ENCODE results near the gene TLN1.

The TLN1 gene

DNA sequence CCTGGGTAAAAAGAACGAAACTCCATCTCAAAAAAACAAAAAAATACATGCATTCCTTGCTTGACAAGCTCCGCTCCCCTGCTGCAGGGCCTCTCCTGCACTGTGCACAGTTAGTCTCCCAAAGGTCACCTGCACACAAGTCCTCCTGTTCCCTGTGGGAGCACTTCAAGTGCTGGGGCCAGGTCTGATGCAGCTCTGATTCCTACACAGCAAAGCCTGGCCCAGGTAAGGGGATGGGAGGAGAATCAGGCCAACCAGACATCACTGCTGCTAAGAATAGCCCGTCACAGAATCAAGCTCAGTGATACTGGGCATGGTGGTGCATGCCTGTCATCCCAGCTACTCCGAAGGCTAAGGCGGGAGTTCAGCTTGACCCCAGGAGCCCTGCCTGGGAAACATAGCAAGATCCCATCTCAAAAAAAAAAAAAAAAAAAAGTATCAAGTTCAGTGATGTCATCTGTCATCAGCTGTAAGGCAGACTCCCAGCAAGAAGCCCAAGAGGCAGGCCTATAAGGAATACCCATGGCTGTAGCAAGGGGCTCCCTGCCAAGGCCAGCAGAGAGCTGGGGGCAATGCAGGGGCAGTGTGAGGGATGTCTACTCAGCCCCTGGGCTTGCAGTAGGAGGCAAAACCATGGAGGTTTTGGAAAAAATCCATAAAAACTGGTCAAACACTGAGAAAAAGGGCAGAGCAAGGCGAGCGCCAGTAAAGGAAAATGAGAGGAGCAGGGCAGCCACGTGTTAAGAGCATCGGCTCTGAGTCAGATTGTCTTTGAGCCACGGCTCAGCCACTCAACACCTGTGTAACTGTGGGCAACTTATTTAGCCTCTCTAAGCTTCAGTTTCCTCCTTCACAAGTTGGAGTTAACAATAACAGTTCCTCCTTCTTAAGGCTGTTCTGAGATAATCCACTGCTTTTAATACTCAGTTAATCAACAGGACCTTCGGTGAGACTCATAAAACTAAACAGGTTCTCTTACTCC is 45.5 kb downstream of the TLN1 start:
- no peak for DNase-seq

GRCh38 chr9:35685506-35685905 is 46.5 kb downstream of the TLN1 start:
- no peak for DNase-seq

DNA sequence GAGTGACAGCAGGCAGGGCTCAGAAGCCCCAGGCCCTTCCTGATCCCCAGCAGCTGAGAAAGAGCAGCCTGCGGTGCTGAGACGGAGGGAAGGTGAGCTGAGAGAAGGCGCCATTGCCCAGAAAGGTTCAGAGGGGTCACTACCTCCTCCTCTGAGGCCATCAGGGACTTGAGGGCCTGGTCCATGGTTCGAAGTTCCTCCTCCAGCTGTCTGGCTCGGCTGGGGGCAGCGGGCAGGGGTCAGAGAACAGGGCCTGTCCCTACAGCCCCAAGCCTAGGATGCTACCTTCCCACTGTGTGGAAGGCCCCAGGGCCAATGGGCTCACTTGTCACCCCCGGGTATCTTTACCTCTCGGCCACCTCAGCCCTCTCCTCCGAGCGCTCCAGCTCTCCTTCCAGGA is 47.1 kb downstream of the TLN1 start:
- DNase-seq = no peak

DNA sequence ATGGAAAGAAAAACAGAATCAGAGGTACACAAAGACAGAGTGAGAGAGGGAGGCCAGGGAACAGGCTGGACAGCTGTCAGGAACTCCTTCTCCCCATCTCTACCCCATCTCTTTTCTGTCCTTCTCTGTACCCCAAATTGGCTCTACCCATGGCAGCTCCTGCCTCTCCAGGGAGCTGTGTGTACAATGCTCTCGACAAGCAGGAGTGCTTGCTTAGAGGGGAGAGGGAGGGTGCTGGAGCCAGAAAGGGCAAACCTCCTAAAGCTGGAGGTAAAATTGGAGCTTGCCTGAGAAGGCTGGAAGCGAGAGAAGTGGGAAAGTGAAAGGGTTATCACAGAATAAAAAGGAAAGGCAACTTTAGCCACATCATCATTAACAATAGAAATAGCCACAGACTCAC is 48.7 kb downstream of the TLN1 start:
- DNase-seq = no peak

GRCh38 chr9:35682520-35683315 is 49.3 kb downstream of the TLN1 start:
- no peak for DNase-seq

DNA sequence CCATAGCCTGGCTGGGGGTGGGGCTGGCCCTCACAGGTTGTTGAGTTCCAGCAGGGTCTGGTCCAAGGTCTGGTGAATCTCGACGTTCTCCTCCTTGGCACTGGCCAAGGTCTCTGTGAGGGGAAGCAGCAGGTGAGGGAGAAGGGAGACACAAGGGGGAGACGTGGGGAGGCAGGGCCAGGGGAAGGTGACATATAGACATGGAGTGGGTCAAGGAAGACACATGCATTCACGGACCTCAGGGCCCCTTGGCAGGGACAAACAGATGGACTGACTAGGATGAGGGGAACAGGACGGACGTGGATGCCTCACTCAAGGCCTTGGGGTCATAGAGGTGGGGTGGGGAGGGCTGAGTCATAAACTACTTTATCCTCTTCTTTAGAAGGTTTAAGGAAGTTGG is 49.9 kb downstream of the TLN1 start:
- no peak for DNase-seq

- no peak for DNase-seq
These were observed 50.5 kb downstream of the TLN1 start for GRCh38 chr9:35681341-35682002.

DNA sequence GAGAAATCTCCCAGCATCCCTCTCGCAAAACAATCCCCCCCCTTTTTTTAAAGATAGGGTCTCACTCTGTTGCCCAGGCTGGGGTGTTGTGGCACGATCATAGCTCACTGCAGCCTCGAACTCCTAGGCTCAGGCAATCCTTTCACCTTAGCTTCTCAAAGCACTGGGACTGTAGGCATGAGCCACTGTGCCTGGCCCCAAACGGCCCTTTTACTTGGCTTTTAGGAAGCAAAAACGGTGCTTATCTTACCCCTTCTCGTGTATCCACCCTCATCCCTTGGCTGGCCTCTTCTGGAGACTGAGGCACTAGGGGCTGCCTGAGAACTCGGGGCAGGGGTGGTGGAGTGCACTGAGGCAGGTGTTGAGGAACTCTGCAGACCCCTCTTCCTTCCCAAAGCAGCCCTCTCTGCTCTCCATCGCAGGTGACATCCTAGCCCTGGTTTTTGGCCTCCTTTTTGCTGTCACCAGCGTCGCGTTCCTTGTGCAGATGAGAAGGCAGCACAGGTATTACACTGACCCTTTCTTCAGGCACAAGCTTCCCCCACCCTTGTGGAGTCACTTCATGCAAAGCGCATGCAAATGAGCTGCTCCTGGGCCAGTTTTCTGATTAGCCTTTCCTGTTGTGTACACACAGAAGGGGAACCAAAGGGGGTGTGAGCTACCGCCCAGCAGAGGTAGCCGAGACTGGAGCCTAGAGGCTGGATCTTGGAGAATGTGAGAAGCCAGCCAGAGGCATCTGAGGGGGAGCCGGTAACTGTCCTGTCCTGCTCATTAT is 51.5 kb downstream of the TLN1 start:
- DNase-seq = no peak

- DNase-seq = no peak
These were observed 52.1 kb downstream of the TLN1 start for GRCh38 chr9:35679766-35680330.

GRCh38 chr9:35679091-35679490 is 52.9 kb downstream of the TLN1 start:
- DNase-seq = no peak

- peak in 9 of 56 donors; percentile 7 to 56 (median 19) for DNase-seq
These were observed 56.1 kb downstream of the TLN1 start for GRCh38 chr9:35675732-35676392.

DNA sequence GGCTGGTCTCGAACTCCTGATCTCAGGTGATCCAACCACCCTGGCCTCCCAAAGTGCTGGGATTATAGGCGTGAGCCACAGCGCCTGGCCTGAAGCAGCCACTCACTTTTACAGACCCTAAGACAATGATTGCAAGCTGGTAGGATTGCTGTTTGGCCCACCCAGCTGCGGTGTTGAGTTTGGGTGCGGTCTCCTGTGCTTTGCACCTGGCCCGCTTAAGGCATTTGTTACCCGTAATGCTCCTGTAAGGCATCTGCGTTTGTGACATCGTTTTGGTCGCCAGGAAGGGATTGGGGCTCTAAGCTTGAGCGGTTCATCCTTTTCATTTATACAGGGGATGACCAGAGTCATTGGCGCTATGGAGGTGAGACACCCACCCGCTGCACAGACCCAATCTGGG is 56.8 kb downstream of the TLN1 start:
- DNase-seq = no peak

GRCh38 chr9:35674025-35674361 is 58.0 kb downstream of the TLN1 start:
- no peak for DNase-seq

DNA sequence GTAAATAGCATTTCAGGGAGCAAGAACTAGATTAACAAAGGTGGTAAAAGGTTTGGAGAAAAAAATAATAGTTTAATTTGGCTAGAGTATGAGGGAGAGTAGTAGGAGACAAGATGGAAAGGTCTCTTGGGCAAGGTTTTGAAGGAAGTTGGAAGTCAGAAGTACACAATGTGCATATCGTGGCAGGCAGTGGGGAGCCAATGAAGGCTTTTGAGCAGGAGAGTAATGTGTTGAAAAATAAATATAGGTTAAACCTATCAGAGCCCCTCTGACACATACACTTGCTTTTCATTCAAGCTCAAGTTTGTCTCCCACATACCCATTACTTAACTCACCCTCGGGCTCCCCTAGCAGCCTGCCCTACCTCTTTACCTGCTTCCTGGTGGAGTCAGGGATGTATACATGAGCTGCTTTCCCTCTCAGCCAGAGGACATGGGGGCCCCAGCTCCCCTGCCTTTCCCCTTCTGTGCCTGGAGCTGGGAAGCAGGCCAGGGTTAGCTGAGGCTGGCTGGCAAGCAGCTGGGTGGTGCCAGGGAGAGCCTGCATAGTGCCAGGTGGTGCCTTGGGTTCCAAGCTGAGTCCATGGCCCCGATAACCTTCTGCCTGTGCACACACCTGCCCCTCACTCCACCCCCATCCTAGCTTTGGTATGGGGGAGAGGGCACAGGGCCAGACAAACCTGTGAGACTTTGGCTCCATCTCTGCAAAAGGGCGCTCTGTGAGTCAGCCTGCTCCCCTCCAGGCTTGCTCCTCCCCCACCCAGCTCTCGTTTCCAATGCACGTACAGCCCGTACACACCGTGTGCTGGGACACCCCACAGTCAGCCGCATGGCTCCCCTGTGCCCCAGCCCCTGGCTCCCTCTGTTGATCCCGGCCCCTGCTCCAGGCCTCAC is 58.6 kb downstream of the TLN1 start, which contains the start of gene CA9:
Gene CA9, plus strand, starts transcription at position 797 of the 893 bp plus-strand sequence. Its CDS starts 32 bp downstream, at position 829.
- DNase-seq = peak in 9 of 56 donors; percentile 10 to 38 (median 26)

DNA sequence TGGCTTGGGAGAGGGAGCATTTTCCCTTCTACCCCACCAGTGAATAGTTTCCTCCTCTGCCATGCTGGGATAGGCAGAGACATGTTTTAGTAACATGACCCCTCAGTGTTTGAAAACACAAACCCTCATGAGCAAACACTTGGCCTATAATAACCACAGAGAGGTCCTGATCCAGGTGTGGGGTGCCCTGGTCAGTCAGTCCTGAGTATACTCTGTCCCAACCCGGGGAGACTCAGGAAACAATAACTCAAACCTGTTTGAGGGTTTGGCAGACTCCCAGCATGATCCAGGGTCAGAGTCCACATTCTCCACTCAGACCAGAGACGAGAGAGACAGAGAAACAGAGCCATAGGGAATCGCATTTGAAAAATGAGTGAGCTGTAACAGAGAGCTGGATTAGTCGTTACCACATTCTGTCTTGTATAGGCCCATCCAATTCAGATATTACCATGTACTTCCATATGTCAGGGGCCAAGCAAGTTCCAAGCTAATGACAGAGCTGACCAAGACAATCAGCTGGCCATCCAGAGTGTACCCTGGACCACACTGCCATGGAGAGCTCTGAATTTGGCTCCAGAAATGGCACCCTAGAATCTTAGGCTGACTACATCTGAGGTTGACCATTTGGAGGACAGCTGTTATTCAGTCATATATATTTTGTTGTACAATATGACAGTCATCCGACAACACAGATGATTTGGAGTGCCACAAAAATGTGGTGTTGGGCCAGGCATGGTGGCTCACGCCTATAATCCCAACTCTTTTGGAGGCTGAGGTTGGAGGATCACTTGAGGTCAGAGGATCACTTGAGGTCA is 62.5 kb downstream of the TLN1 start:
- DNase-seq = no peak

GRCh38 chr9:35667939-35668338 is 64.1 kb downstream of the TLN1 start:
- no peak for DNase-seq

DNA sequence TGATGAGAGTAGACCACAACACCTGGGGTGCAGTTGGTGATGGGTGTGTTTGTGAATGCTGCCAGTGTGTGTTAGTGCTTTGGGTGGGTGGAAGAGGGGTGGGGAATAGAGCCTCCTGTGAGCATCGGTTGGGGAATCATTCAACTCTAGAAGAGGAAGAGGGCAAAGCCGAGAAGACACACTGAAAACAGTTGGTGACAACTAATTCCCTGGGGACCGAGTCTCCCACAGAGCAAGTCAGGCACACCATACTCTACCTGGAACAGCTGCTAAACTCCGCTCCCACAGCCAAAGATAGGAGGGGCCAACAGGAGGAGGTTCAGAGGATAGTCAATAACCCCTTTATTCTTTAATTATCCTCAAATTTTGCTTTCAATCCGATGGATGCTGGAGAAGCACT is 65.4 kb downstream of the TLN1 start:
- DNase-seq = no peak

GRCh38 chr9:35666045-35666444 is 66.0 kb downstream of the TLN1 start:
- no peak for DNase-seq
